Stimulated activated CD4-positive, alpha-beta T cell treated with anti-CD3 and anti-CD28 coated beads, Interleukin-1b, Interleukin-23, amount 100 ng/mL, for 48 hours (primary cell): ENCODE measurements around the gene AP2A2.

Experiments
- DNase-seq: peaks from one replicate; pipeline ENCODE4 v3.0.0-alpha.2; 2020

The AP2A2 gene

GRCh38 chr11:926341-926916 lies 759 bp downstream of the AP2A2 start:
- DNase-seq: no peak

- no peak for DNase-seq
These were observed 2.2 kb downstream of the AP2A2 start for GRCh38 chr11:927871-928270.

GRCh38 chr11:928786-929185 lies 3.1 kb downstream of the AP2A2 start:
- DNase-seq: no peak

DNA sequence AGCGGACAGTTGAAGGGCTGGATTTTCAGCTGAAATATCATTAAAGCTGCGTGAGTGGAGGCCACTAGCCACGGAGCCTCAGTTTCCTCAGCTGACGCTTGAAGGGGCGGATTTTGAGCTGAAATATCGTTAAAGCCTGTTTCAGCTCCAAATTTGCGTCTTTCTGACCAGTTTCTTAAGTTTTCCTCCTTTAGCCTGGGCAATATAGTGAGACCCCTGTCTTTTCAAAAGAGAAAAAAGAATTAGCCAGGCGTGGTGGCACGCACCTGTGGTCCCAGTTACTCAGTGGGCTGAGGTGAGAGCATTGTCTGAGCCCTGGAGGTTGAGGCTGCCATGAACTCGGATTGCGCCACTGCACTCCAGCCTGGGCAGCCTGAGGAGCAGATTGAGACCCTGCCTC lies 3.7 kb downstream of the AP2A2 start:
- no peak for DNase-seq

- DNase-seq: no peak
These were observed 5.7 kb downstream of the AP2A2 start for GRCh38 chr11:931385-931784.

- DNase-seq: no peak
These were observed 6.8 kb downstream of the AP2A2 start for GRCh38 chr11:932435-932834.

- no peak for DNase-seq
These were observed 7.6 kb downstream of the AP2A2 start for GRCh38 chr11:933142-933851.

DNA sequence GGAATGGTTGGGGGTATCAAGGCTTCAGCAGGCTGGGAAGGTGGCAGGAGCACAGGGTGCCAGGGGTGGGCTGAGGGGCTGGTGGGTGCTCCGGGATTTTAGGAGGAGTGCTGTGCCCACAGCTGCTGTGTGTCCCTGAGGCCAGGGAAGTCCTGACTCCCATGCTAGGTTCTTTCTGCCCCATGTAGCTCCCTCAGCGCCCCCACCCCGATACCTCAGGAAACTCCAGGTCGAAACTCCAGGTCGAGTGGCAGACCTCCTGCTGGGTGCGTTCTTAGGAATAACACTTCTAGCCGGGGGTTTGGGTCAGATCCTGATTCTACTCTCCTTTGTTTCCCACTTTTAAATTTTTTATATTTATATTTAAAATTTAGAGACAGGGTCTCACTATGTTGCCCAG lies 8.3 kb downstream of the AP2A2 start:
- DNase-seq: no peak

DNA sequence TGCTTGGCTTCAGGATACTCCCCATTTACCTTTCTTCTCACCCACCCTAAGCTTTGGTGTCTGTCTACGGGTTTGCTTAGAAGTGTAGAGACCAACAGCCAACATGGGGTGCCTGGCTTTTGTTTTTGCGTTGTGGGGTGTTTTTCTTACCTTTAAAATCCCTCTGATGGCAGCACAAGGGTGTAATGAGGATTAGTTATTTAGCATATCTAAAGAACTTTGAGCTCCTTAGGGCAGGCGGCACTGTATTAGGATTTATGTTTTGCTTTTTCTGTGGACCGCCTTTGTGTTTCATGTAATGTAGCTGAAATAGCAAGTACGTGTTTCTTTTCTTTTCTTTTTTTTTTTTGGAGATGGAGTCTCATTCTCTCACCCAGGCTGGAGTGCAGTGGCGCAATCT lies 8.9 kb downstream of the AP2A2 start:
- DNase-seq: no peak

DNA sequence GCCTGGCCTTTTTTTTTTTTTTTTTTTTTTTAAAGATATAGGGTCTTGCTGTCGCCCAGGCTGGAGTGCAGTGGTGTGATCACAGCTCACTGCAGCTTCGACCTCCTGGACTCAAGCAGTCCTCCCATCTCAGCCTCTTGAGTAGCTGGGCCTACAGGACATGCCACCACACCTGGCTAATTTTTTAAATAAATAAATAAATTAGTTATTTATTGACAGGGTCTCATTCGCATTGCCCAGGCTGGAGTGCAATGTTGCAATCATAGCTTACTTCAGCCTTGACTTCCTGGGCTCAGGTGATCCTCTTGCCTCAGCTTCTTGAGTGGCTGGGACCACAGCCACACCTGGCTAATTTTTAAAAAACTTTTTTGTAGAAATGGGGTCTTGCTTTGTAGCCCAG lies 10.5 kb downstream of the AP2A2 start:
- DNase-seq: no peak

- no peak for DNase-seq
These were observed 12.2 kb downstream of the AP2A2 start for GRCh38 chr11:937841-938261.

DNA sequence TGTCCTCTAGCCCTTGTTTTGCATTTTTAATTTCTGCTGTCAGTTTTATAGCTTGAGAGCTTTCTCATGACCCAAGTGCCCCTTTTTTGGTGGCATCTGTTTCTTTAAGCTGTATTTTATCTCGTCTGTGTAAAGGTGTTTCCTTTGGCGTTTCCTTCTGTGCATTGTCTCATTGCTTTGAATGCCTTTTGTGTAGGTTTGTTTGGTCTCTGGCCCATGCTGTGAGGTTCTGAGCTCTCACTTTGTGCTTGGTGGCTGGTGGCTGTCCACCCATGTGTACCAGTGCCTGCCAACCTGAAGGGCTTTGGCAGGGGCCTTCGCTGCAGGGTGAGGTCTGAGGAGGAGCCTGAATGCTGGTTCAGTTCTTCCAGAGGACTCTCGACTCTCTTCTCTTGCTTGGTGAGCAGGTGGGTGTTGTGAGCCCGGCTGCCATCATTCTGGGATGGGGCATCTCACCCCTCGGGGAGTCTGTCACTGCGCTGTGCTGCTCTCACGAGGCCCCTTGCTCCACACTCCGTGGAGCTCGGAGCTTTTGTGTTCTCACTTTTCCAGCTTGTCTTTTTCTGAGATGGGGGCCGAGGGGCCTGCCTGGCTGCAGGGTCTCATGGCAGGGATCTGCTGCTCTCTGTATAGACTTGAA lies 14.9 kb downstream of the AP2A2 start:
- DNase-seq: no peak

- no peak for DNase-seq
These were observed 17.2 kb downstream of the AP2A2 start for GRCh38 chr11:942823-943222.

GRCh38 chr11:944711-945470 lies 19.2 kb downstream of the AP2A2 start:
- DNase-seq: no peak

GRCh38 chr11:945986-946385 lies 20.3 kb downstream of the AP2A2 start:
- DNase-seq: no peak

DNA sequence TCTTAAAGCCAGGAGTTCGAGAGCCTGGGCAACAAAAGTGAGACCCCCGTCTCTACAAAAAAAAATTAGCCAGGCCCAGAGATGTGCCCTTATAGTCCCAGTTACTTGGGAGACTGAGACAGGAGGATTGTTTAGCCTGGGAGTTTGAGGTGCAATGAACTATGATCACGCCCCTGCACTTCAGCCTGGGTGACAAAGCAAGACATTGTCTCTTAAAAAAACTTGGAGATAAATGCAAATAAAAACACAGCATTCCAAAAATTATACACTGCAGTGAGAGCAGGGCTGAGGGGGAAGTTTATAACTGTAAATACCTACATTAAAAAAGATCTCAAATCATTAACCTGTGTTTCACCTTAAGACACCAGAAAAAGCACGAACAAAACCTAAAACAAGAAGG lies 22.1 kb downstream of the AP2A2 start:
- no peak for DNase-seq

GRCh38 chr11:951507-951906 lies 25.8 kb downstream of the AP2A2 start:
- no peak for DNase-seq

- DNase-seq: no peak
These were observed 27.0 kb downstream of the AP2A2 start for GRCh38 chr11:952406-953385.

DNA sequence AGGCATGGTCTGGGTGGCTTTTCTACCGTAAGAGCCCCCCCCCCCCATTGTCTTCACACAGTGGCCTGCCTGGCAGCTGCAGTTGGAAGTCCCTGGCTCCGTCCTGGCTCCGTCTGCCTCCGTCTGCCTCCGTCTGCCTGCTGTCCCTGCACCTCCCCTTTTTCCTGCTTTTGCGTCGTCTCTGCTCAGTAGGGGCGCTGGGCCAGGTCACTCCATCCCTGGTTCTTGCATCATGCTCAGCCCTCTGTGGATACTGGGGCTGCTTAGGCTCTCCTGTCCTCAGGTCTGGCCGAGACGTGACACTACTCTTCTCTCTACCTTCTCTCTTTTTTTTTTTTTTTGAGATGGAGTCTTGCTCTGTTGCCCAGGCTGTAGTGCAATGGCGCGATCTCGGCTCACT lies 27.8 kb downstream of the AP2A2 start:
- DNase-seq: no peak

DNA sequence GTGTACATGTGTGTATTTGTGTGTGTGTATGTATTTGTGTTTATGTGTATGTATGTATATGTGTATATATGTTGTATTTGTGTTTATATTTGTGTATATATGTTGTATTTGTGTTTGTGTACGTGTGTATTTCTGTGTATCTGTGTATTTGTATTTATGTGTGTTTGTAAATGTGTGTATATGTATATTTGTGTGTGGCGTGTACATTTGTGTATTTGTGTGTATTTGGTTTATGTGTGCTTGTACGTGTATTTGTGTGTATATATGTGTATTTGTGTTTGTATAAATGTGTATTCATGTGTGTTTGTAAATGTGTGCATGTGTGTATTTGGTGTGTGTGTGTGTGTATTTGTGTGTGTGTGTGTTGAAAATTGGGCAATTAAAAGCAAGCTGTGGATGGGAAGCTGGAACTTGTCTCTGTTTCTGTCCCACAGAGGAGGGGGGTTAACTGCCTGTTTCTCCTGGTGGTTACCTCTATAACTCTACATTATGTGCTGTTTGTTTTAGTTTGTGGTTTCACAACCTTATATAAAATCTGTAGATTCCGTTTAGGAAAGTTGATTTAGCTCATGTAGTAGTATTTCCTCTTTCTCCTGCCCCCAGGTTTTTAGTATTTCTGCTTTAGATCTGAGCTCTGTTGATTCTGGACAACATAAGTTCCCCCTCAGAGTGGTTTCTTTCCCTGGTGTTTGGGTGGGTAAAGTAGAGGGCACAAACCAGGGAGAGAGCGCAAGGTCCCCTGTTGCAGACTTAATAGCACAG lies 28.9 kb downstream of the AP2A2 start:
- DNase-seq: no peak

DNA sequence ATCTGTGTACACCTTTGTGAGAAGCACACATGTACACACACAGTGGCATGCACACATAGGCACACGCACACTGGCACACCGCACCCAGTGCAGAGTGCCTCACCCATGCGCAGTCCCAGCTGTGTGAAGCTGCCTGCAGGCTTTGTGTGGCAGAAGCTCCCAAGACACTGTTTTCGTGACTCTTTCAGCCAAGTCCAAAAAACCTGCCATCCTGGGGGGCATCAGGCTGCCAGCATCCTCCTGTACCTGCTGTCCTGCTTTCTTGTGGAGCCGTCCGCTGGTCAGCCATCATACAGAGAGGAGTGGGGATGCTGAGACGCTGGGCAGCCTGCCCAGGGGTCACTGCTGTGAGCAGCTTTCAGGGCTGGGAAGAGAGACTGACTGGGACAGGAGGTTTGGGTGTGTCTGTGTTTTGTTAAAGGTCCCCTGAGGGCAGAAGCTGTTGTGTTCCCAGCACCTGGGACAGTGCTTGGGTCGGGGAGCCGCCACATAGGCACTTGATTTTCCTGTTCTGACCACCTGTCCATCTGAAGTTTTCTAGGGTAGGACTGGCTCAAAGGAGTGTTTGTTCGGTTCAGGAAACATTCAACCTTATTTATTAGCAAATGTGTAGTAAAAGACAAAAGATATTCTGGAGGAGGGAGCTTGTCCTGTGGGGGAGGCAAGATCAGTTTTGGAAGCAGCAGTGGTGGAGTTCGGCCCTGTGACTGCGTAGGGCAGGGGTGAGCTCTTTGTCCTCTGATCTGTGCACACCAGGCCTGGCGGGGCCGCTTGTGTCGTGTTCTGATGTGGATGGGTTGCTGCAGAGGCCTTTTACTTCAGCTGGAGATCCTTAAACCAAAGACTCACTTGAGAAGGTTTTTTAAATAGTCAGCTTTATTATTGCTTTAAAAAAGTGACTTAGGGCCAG lies 29.7 kb downstream of the AP2A2 start:
- DNase-seq: no peak
